Purkinje cell (primary cell): ENCODE results near the gene CENPQ. TPM values are rescaled to one million over a fixed set of nuclear protein-coding genes. Genes with fewer than 3 reads are reported as not detected.

Experiments
- polyA plus RNA-seq: library from polyadenylated mRNA; unstranded; fragments of >200 nt; fragmentation: Nextera tagmentation; gene quantifications from 2 replicates; pipeline ENCODE4 v1.2.1, GENCODE V29; 2014

Gene CENPQ, protein sequence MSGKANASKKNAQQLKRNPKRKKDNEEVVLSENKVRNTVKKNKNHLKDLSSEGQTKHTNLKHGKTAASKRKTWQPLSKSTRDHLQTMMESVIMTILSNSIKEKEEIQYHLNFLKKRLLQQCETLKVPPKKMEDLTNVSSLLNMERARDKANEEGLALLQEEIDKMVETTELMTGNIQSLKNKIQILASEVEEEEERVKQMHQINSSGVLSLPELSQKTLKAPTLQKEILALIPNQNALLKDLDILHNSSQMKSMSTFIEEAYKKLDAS
- polyA plus RNA-seq: 20.9 and 33.1 TPM in 2 replicates

GRCh38 chr6:49462927-49463611, at the start of gene CENPQ, which contains the start of gene MMUT:
Gene CENPQ (plus strand): TSS chr6:49463370. CDS start chr6:49470177, 6,807 bp downstream.
Gene MMUT (minus strand): TSS chr6:49463253. CDS start chr6:49459466, 3,787 bp downstream.

GRCh38 chr6:49499623-49500022, 36.5 kb downstream of the CENPQ start, which contains the start of gene GLYATL3:
Gene GLYATL3 (plus strand): TSS chr6:49499923. CDS start chr6:49511991, 12,068 bp downstream.

Other genes with a start within 250 kb of the CENPQ start
- 35.2 and 37.8 TPM in 2 replicates for gene MMUT, start 117 bp upstream of the CENPQ start, polyA plus RNA-seq
- not detected in 2 replicates for gene GLYATL3, start 36.6 kb downstream of the CENPQ start, polyA plus RNA-seq
- gene C6orf141, start 87.3 kb downstream of the CENPQ start, polyA plus RNA-seq: not detected in 2 replicates
- gene RHAG, start 173.5 kb downstream of the CENPQ start, polyA plus RNA-seq: not detected in 2 replicates